ENCODE results near the gene PYGO1.
"Not testable (repeated sequence)": the region's sequence is repeated elsewhere in the genome, so short reads cannot be mapped to it uniquely, and the experiment has no call there.

The PYGO1 gene

DNA sequence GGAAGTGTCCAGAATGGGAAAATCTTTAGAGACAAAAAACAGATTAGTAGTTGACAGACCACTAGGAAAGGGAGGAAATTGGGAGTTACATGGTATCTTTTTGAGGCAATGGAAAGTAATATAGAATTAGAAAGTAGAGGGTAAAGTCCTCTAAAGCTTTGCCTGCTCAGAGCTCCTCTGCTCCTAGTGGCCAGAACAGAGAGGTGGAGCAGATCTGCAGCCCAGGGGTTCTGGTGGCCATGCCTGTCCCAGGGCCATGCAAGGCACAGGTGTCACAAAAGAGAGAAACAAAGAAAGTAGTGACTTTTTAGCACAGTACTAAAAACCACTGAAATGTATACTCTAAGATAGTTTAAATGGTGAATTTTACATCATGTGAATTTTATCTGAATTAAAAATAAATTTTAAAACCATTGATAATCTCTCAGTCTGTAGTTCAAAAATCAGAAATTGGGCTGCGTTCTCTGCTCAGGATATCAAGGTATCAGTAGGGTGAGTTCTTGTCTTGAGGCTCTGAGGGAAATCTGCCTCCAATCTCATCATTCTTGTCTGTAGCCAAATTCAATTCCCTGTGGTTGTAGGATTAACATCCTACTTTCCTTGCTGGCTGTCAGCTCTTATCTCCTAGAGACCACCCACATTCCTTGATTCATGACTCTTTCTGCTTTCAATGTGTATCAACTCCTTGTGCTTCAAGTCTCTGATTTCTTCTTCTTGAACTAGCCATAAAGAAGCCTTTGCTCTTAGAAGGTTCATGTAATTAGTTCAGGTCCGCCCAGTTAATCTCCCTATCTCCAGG is 23.6 kb downstream of the PYGO1 start:
- DNase-seq, result no peak

DNA sequence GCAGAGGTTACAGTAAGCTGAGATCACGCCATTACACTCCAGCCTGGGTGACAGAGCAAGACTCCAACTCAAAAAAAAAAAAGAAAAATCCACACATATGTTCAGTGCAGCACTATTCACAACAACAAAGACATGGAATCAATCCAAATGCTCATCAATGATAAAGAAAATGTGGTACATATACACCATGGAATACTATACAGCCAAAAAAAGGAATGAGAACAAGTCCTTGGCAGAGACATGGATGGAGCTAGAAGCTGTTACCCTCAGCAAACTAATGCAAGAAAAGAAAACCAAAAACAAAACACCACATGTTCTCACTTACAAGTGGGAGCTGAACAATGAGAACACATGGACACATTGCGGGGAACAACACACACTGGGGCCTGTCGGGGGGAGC is 25.5 kb downstream of the PYGO1 start:
- no peak for DNase-seq

DNA sequence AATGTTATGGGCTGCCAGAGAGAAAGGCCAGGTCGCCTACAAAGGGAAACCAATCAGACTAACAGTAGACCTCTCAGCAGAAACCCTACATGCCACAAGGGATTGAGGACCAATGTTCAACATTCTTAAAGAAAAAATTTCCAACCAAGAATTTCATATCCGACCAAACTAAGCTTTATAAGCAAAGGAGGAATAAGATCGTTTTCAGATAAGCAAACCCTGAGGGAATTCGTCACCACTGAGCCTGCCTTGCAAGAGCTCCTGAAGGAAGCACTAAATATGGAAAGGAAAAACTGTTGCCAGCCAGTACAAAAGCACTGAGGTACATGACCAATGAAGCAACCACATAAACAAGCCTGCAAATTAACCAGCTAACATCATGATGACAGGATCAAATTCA is 33.1 kb downstream of the PYGO1 start:
- DNase-seq, result no peak

DNA sequence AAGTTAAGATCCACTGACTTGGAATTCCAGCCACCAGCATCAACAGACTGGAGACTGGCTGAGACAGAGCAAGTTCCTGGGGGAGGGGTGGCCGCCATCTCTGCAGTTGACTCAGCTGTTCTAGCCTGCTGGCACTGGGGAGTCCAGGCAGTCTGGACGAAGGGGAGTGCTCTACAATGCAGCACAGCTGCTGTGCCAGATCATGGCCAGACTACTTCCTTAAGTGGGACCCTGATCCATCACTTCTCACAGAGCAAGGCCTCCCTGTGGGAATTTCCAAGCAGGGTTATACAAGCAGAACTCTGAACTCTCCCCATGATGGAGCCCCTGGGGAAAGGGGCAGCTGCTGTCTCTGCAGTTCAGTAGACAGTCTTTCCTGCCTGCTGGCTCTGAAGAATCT is 35.2 kb downstream of the PYGO1 start:
- DNase-seq, result peak in 1 of 2 experiments; percentile 3

DNA sequence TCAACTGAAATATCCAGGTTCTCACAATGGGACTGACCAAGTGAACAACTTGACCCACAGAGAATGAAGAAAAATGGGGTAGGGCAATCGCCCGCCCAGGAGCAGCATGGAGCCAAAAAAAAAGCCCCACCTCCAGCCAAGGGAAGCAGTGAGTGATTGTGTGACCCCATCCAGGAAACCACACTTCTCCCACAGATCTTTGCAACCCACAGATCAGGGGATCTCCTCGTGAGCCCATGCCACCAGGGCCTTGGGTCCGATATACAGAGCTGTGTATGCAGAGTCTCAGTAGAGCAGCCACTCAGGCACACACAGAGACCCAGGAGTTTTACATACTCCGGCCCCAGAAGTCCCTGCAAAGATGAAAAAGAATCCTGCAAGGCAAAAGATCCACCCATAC is 35.7 kb downstream of the PYGO1 start:
- no peak for DNase-seq

DNA sequence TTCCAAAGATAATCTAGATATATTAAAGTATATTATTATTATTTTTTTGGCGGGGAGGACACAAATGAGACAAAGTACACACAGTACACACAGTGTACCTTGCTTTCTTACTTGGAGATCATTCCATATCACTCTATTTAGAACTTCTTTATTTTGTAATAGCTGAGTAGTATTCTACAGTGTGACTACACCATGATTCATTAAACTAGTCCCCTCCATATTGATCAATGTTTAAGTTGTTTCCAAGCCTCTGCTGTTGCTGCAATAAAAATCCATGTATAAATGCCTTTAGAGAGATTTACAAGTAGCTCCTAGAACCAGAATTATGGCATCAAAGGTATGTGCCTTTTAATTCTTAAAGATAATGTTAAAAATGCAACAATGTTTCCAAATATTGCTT is 38.8 kb downstream of the PYGO1 start:
- no peak for DNase-seq

DNA sequence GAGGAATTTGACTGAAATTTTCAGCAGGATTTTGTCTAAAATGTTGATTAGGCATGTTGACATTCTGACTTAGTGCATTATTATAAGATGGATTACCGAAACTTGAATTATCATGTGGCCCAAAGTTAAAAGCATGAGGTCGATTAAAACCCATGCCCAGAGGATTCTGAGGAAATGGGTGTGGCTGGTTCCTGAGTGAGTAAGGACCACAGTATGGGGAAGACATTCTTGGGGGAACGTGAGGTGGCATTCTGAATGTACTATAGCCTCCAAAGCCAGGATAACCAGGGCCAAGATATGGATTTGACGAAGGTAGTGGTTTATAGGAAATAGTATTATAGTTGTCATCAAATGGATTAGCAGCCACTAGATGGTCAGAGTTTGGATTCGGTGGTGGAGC is 41.4 kb downstream of the PYGO1 start:
- no peak for DNase-seq

DNA sequence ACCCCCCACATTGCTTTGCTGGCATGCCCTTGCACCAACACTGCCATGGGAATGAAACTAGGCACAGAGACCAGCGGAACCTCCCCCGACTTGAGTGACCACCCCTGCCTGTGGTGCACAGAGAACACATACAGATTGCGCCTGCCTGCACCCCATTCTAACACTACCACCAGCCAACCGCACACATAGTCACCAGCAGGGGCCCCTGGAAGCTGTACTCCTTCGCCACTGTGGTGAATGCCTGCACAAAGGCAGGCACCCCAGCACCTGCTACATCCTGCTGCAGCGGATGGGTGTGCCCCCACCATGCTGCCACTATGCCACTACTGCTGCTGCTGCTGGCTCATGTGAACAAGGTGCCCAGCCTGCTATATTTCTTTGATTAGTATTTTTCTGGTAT is 52.7 kb downstream of the PYGO1 start:
- DNase-seq, result no peak

DNA sequence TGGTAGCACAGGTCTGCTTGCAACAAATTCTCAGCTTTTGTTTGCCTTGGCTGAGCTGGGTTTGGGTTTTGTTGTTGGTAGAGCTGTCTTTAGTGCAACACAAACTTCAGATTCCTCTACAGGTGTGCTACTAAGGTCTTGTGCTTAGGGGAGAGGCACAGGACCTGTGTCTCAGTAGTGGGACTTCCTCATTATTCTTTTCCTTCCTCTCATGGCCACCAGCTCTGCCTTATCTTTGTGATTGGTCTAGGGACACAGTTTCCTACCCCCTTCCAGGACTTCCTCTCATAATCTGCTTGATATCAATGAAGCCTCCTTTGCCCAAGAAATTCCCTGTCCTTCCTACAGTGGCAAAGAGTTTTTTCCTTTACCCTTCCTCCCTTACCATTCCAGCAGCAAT is 55.2 kb downstream of the PYGO1 start:
- DNase-seq, result no peak

DNA sequence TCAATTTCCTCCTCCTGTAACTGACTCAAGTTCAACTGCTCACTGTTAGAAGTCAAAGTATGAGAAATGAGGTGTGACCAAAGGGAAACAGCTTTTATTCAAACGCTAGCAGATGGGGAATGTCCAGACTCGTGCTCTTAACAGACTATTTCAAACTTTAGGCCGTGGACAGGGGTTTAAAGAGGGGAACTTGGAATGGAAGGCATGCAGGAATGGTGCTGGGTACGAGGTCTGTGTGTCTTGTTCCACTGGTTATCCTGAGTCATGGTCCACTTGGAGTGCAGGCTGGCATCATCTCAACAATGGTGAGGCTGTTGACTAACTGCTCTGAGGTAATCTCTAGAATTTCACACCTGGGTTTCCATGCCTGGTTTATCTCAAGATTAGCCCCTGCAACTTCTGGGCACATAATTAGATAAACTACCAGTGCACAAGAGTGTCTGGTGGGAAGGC is 57.3 kb downstream of the PYGO1 start:
- DNase-seq, result no peak

DNA sequence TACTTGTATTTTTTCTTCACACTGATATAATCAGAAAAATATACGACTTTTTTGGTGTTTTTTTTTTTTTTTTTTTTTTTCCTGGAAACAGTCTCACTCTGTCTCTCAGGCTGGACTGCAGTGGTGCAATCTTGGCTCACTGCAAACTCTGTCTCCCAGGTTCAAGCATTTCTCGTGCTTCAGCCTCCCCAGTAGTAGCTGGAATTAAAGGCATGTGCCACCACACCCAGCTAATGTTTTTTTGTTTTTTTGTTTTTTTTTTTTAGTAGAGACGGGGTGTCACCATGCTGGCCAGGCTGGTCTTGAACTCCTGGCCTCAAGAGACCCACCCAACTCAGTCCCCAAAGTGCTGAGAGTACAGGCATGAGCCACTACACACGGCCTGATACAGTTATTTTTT is 59.3 kb downstream of the PYGO1 start:
- DNase-seq, result no peak

DNA sequence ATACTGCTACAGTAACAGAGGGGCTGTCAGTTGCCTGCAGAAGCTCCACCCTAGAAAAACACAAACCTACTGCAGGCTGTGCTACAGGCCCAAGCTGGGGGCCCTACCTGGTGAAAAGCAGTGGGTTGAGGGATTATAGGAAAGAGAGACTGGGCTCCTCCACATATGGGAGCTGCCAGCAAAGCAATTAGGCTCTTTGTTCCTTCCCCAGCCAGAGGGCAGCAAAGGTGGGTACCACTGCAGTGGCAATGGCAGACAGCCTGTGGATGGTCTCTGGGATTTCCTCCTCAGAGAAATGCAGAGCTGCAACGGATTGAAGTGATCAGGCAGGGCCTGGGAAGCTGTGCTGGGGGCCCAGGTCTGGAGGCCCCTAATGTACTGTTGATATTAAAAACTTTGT is 61.0 kb downstream of the PYGO1 start:
- no peak for DNase-seq

DNA sequence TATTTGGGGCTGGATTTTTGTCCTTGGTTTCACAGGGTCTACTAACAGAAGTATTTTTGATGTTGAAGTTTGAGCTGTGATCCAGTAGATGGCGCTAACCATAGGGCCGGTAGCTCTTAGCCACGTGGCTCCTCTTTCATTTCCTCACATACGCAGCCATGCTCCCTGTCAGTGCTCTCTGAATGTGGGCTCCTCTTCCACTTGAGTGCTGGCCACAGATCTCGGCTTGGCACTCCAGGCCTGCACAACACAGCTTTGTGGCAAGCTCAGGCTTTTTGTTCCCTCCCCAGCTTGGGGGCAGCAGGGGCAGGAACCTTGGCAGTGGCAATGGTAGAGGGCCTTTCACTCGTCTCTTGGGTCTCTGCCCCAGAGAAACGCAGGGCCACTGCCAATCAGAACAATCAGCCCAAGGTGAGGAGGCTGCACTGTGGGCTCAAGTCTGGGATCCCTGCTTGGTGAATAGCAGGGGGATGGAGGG is 61.5 kb downstream of the PYGO1 start:
- DNase-seq, result peak in 1 of 2 experiments; percentile 45

DNA sequence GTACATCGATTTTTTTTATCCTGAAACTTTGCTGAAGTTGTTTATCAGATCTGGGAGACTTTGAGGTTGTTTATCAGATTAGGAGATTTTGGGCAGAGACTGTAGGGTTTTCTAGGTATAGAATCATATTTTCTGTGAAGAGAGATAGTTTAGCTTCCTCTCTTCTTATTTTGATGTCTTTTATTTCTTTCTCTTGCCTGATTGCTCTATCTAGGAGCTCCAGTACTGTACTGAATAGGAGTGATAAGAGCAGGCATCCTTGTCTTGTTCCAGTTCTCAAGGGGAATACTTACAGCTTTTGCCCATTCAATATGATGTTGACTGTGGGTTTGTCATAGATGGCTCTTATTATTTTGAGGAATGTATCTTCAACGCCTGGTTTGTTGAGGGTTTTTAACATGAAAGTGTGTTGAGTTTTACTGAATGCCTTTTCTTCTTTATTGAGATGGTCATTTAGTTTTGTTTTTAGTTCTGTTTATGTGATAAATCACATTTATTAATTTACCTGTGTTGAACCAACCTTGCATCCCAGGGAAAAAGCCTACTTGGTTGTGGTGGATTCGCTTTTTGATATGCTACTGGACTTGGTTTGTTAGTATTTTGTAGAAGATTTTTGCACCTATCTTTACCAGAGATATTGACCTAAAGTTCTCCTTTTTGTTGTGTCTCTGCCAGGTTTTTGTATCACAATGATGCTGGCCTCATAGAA is 65.2 kb downstream of the PYGO1 start:
- DNase-seq, result no peak

DNA sequence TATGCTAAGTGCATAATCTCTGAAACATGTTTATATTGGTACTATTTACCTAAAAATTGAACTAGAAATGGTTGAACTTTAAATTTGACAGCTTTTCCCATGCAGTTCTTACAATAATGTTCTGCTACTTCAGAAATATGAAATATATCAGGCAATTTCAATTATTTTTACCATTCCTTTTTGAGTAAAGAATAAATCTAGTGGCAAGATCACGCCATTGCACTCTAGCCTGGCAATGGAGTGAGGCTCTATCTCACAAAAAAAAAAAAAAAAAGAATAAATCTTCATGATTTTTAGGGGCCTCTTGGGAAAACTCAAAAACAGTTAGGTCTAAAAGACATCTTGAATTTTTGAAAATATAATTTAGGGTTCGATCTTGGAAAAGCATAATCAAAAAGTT is 69.5 kb downstream of the PYGO1 start:
- no peak for DNase-seq

DNA sequence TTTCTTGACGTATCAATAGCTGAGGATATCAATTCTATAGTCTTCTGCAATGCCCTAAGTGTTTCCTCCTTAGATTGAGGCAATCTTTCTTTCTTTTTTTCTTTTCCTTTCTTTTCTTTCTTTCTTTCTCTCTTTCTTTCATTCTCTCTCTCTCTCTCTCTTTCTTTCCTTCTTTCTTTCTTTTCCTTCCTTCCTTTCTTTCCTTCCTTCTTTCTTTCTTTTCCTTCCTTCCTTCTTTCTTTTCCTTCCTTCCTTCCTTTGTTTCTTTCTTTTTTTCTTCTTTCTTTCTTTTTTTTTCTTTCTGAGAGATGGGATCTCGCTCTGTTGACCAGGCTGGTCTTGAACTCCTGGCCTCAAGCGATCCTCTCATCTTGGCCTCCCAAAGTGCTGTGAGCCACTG is 70.1 kb downstream of the PYGO1 start:
- DNase-seq, result no peak

DNA sequence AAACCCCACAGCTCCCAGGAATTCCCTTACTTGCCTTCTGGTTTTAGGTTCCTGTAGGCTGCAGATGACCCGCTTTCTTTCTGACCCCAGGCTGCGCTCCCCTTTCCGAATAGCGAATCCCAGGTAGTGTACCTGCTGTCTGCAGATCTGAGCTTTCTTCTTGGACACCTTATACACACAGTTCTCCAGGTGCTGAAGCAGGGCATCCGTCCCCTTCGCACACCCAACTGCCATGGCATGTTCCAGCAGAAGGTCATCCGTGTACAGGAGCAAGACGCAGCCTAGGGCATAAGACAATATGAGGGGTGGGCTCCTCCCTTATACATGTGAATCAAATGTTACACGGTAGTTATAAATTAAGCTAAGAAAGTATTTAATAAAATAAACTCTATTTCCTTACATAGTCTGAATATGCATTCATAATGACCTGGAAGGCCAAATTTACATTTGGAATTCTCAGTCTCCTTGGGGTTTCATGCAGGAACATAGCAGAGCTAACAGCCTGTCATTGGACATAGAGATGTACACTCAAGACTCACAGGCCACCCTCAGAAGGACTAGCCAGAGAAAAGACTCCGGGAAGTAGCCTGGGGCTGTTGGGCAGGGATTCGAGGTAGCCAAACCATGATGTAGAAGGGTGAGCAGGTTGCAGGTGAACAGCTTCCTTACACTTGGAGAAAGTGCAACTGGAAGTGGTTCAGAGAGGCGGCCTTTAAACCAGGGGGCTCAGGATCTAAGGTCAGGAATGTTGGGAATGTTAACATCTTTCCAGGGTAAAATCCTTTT is 72.0 kb downstream of the PYGO1 start:
- DNase-seq, result no peak

DNA sequence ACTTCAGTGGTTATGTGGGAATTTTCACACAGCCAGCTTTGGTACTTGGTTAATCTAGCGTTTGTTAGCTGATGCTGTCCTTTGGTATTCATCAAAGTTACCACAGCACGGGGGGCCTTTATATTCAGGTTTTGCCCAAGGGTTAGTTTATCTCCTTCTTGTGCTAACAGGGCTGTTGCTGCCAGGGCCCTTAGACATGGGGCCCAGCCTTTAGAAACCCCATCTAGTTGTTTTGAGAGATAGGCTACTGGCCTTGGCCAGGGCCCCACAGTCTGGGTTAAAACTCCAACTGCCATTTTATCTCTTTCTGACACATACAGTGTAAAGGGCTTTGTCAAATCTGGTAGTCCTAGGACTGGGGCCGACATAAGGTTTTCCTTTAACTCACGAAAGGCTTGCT is 72.7 kb downstream of the PYGO1 start:
- no peak for DNase-seq

DNA sequence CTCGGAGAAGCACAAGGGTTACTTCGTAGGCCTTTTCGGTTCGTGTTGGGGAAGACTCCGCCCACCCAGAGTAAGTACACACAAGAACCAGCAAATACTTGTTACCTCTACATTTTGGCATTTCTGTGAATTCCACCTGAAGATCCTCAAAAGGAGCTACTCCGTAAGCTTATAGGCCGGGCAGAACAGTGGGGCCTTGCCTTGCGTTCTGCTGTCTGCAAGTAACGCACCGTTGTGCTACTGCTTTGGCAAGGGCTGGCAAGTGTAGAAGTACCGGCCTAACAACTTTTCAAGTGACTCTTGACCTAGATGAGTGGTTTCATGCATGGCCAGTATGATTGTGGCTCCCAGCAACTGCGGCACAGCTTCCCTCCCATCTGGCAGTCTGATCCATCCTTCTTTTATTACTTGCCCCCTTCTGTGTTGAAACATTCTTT is 73.7 kb downstream of the PYGO1 start:
- no peak for DNase-seq

DNA sequence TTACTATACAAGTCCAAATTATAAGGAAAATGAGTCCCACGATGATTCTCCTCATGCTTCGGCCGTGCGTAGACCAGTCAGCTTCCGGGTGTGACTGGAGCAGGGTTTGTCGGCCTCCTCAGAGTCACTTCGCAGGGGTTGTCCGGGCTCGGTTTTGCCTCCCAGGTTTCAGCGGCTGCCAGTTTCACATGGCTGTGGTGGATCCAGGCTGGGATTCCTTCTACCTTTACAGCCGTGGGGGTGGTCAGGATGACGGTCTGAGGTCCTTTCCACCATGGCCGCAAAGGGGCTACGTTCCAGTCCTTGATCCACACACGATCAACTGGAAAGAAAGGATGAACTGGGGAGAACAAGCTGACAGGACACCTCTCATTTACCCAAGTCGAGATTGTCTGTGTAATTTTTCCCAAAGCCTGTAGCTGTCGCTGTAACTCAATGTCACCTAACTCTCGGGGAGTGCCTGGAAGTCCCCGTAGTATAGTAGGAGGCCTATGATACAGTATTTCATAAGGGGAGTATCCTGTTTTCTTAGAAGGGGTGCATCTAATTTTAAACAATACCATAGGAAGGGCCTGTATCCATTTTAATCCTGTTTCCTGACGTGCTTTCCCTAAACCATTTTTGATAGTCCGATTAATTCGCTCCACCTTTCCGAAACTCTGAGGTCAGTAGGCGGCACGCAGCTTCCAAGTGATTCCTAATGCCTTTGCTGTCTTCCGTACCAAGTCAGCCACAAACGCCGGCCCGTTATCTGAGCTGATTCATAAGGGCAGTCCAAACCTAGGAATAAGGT is 74.3 kb downstream of the PYGO1 start:
- not testable (repeated sequence) for DNase-seq

DNA sequence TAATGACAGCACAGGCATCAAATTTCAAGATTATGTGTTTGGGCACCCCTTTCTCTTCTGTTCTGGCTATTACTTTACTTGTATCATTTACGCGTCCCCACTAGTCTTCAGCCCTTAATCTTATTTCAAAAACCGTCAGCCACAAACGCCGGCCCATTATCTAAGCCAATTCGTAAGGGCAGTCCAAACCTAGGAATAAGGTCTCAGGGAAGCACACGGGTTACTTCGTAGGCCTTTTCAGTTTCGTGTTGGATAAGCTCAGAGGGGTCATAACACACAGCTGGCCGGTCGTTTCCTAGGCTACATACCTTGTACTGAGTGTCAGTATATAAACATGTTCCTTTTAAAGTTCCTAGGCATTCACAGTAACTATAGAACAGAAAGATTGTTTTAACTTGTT is 75.0 kb downstream of the PYGO1 start:
- no peak for DNase-seq

DNA sequence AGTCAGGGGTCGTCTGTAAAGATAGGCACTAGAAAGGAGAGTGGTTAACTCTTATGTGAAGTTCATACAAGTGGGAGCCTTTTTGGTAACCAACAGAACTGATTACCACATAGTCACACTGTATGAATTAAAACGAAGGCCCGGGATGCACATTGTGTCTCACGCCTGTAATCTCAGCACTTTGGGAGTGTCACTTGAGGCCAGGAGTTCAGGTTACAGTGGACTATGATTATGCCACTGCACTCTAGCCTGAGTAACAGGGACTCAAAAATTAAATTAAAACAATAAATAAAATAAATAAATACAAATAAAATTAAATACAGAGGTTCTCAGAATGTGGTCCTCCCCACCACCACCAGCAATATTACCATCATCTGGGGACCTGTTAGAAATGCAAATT is 80.6 kb downstream of the PYGO1 start:
- DNase-seq, result no peak

DNA sequence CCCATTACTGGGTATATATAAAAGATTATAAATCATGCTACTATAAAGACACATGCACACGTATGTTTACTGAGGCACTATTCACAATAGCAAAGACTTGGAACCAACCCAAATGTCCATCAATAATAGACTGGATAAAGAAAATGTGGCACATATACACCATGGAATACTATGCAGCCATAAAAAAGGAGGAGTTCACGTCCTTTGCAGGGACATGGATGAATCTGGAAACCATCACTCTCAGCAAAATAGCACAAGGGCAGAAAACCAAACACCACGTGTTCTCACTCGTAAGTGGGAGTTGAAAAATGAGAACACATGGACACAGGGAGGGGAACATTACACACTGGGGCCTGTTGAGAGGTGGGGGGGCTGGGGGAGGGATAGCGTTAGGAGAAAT is 82.7 kb downstream of the PYGO1 start:
- not testable (repeated sequence) for DNase-seq
